Lower leg skin (tissue), 3 donors: ENCODE measurements around the gene SKOR2.

Experiments used
- CTCF ChIP-seq, 3 donors: fragments of 450-650 bp; IDR thresholded peaks; one replicate each; pipeline ENCODE4 v1.5.1; 2016; ENCODE audit warnings: antibody characterized with exemption in 3 of 3, mild to moderate bottlenecking in 3 of 3, moderate library complexity in 2 of 3
- POLR2A ChIP-seq, 2 donors: fragments of 450-650 bp; IDR thresholded peaks; one replicate each; pipeline ENCODE4 v1.6.1; 2016 to 2017; ENCODE audit warnings: antibody characterized with exemption in 2 of 2, mild to moderate bottlenecking in 1 of 2, moderate library complexity in 1 of 2

- TF ChIP-seq CTCF (IDR thresholded peaks at IDR 0.05): no peak
- no peak for TF ChIP-seq POLR2A (IDR thresholded peaks at IDR 0.05)
Observed at GRCh38 chr18:47168509-47168908, 83.0 kb downstream of the SKOR2 start.
